ENCODE data around the gene HSD3B7.
A peak's percentile ranks its signal among the peaks of the same experiment; 100 is the strongest.

Gene HSD3B7

GRCh38 chr16:30987581-30988190, 2.7 kb downstream of the HSD3B7 start:
- ChIA-PET POLR2A (no interaction called here), CTCF (interaction anchor here (0.6 to 1.2 kb wide), 3 partner anchors 330 to 1139 kb away, joined by 3 to 4 read pairs (median 4); no protein-coding TSS in a partner anchor)
- peaks cover 0 to 45% of the 10 kb centered on the region in 2 experiments; a peak in 1 of 3 replicates for H3K36me3 ChIP-seq (ENCODE audit: control insufficient read depth in 2 of 2, insufficient read depth in 1 of 2, low read length in 2 of 2)
- no peak overlapping the region for H3K27ac ChIP-seq (ENCODE audit: extremely low read depth, low read depth, low read length)
- no peaks in the 10 kb centered on the region for H3K4me1 ChIP-seq (ENCODE audit: control insufficient read depth, insufficient read depth, low read length)
- no peaks in the 10 kb centered on the region for H3K9me3 ChIP-seq (ENCODE audit: control insufficient read depth, insufficient read depth, low read depth, low read length)
- TF ChIP-seq SCRT2 (tag by site-specific recombination; IDR thresholded peaks at IDR 0.05) (no peak), PRDM10 (tag by site-specific recombination; IDR thresholded peaks at IDR 0.05) (no peak), HOXA7 (CRISPR knock-in tag; IDR thresholded peaks at IDR 0.05; ENCODE audit: borderline replicate concordance) (no peak), ZFHX2 (tag by site-specific recombination; conservative IDR thresholded peaks at IDR 0.05) (peak; percentile 38; the same call in 1 of the 2 replicates)
- no peak overlapping the region for H3K4me3 ChIP-seq (ENCODE audit: low read depth, low read length)

GRCh38 chr16:30989469-30990047, 4.6 kb downstream of the HSD3B7 start:
- ChIA-PET POLR2A (no interaction called here), CTCF (no interaction called here)
- Histone ChIP-seq H3K4me3 (ENCODE audit: low read depth, low read length) (no peak overlapping the region), H3K4me1 (ENCODE audit: control insufficient read depth, insufficient read depth, low read length) (no peaks in the 10 kb centered on the region), H3K27ac (ENCODE audit: extremely low read depth, low read depth, low read length) (no peak overlapping the region), H3K9me3 (ENCODE audit: control insufficient read depth, insufficient read depth, low read depth, low read length) (no peaks in the 10 kb centered on the region), H3K36me3 (ENCODE audit: control insufficient read depth in 2 of 2, insufficient read depth in 1 of 2, low read length in 2 of 2) (peaks cover 0 to 26% of the 10 kb centered on the region in 2 experiments; a peak in 1 of 3 replicates)
- no peak for TF ChIP-seq ZNF777 (tag by site-specific recombination; IDR thresholded peaks at IDR 0.05; ENCODE audit: borderline replicate concordance)
- TF ChIP-seq ZBTB17 (tag by site-specific recombination; IDR thresholded peaks at IDR 0.05), result no peak
- TF ChIP-seq KLF17 (tag by site-specific recombination; IDR thresholded peaks at IDR 0.05), result no peak
- TF ChIP-seq ZNF626 (tag by site-specific recombination; IDR thresholded peaks at IDR 0.05), result no peak
- TF ChIP-seq YY2 (tag by site-specific recombination; IDR thresholded peaks at IDR 0.05), result no peak

GRCh38 chr16:30990105-30990504, 5.1 kb downstream of the HSD3B7 start:
- H3K4me1 ChIP-seq (ENCODE audit: control insufficient read depth, insufficient read depth, low read length), result no peaks in the 10 kb centered on the region
- ChIA-PET CTCF (no interaction called here), POLR2A (no interaction called here)
- H3K4me3 ChIP-seq (ENCODE audit: low read depth, low read length), result no peak overlapping the region
- H3K27ac ChIP-seq (ENCODE audit: extremely low read depth, low read depth, low read length), result no peak overlapping the region
- H3K36me3 ChIP-seq (ENCODE audit: control insufficient read depth in 2 of 2, insufficient read depth in 1 of 2, low read length in 2 of 2), result peaks cover 0 to 23% of the 10 kb centered on the region in 2 experiments; a peak in 1 of 3 replicates
- no peaks in the 10 kb centered on the region for H3K9me3 ChIP-seq (ENCODE audit: control insufficient read depth, insufficient read depth, low read depth, low read length)
- TF ChIP-seq HOXA7 (CRISPR knock-in tag; IDR thresholded peaks at IDR 0.05; ENCODE audit: borderline replicate concordance), result no peak
- no peak for TF ChIP-seq ATF2 (tag by site-specific recombination; IDR thresholded peaks at IDR 0.05; ENCODE audit: low read depth)
- TF ChIP-seq ZNF518A (tag by site-specific recombination; conservative IDR thresholded peaks at IDR 0.05; ENCODE audit: low read depth), result no peak
- TF ChIP-seq ZNF37A (tag by site-specific recombination; IDR thresholded peaks at IDR 0.05), result no peak
- TF ChIP-seq ZFP3 (tag by site-specific recombination; IDR thresholded peaks at IDR 0.05; ENCODE audit: low read depth), result no peak
- TF ChIP-seq EGR2 (tag by site-specific recombination; IDR thresholded peaks at IDR 0.05; ENCODE audit: low read depth), result no peak
- TF ChIP-seq HIC1 (tag by site-specific recombination; IDR thresholded peaks at IDR 0.05), result no peak
